ENCODE measurements around the gene PIK3R6.

The PIK3R6 gene

DNA sequence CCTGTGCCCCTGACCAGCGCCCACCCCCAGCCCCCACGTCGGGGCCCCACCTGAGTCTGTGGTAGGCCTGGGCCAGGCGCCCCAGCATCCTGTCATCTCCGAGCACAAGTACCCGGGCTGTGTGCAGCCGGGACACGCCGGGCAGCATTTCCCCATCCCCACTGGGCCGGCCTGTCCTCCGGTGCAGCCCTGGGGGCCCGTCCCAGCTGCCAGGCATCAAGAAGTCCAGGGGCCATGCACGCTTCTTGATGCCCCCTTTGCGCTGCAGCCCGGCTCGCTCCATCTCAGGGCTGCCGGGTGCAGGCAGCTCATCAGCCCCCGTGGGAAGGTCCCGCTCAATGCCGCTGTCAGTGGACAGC is 39.0 kb downstream of the PIK3R6 start:
- CTCF ChIA-PET: interaction anchor here (1.3 kb wide), 1 partner anchor 28 kb away, joined by 3 read pairs; no protein-coding TSS in a partner anchor
- no peak for DNase-seq
- H3K27me3 ChIP-seq (replicated peaks in 2 of 5; ENCODE audit: control insufficient read depth in 4 of 5, insufficient read depth in 5 of 5, low read length in 4 of 5): no peaks in the 10 kb centered on the region
- WGBS (ENCODE audit: insufficient coverage): 99% methylated on average over 18 of the region's 20 CpGs
- no peak overlapping the region for H3K4me3 ChIP-seq (ENCODE audit: control insufficient read depth in 1 of 7, extremely low read depth in 1 of 7, insufficient read depth in 4 of 7, low read depth in 2 of 7, low read length in 6 of 7)
- peaks cover 2 to 9% (median 4%) of the 10 kb centered on the region in 4 experiments for H3K36me3 ChIP-seq (ENCODE audit: control insufficient read depth in 4 of 4, insufficient read depth in 4 of 4, low read length in 3 of 4)
- no peaks in the 10 kb centered on the region for H3K4me1 ChIP-seq (ENCODE audit: control extremely low read depth in 1 of 4, control insufficient read depth in 4 of 4, insufficient read depth in 4 of 4, low read length in 3 of 4)
- peaks cover 0 to 7% (median 0%) of the 10 kb centered on the region in 5 experiments for H3K9me3 ChIP-seq (ENCODE audit: control extremely low read depth in 1 of 5, control insufficient read depth in 4 of 5, insufficient read depth in 2 of 5, low read depth in 1 of 5, low read length in 4 of 5)
- no peak overlapping the region for H3K27ac ChIP-seq (ENCODE audit: insufficient read depth in 1 of 2, low read depth in 1 of 2, low read length in 2 of 2, poor library complexity in 1 of 2, severe bottlenecking in 2 of 2)
- POLR2A ChIA-PET: no interaction called here

DNA sequence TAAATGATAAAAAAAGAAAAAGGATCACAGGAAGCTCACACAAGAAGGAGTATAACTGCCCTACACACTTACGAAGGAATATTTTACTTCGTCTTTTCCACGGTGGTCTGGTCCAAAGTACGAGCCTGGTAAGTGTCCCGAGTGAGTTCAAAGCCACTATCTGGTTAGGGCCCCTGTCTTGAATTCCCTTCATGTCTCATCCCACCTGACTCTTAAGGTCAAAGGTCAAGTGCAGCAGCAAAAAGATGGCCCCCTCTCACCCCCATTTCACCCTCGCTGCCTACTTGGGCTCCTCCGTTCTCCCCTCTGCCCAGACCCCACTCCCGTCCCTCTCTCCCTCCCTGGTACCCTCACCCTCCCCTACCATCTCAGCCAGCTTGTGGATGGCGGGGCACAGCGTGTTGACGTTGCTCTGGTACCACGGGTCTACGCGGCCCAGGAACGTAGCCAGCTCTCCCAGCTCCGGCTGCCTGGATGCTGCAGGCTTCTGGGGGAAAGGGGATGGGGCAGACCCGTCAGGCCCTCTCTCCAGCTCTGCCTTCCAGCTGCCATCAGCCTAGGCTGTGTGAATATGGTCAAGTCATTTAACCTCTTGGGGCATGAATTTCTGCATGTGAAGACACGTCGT is 40.6 kb downstream of the PIK3R6 start:
- no peak for DNase-seq
- H3K27me3 ChIP-seq (replicated peaks in 2 of 5; ENCODE audit: control insufficient read depth in 4 of 5, insufficient read depth in 5 of 5, low read length in 4 of 5): no peaks in the 10 kb centered on the region
- H3K4me3 ChIP-seq (ENCODE audit: control insufficient read depth in 1 of 7, extremely low read depth in 1 of 7, insufficient read depth in 4 of 7, low read depth in 2 of 7, low read length in 6 of 7): no peak overlapping the region
- no peak overlapping the region for H3K27ac ChIP-seq (ENCODE audit: insufficient read depth in 1 of 2, low read depth in 1 of 2, low read length in 2 of 2, poor library complexity in 1 of 2, severe bottlenecking in 2 of 2)
- peaks cover 2 to 7% (median 5%) of the 10 kb centered on the region in 4 experiments for H3K36me3 ChIP-seq (ENCODE audit: control insufficient read depth in 4 of 4, insufficient read depth in 4 of 4, low read length in 3 of 4)
- no peaks in the 10 kb centered on the region for H3K4me1 ChIP-seq (ENCODE audit: control extremely low read depth in 1 of 4, control insufficient read depth in 4 of 4, insufficient read depth in 4 of 4, low read length in 3 of 4)
- ChIA-PET CTCF (interaction anchor here (1.0 to 1.4 kb wide), 3 partner anchors 17 to 29 kb away, joined by 3 read pairs; no protein-coding TSS in a partner anchor), POLR2A (no interaction called here)
- peaks cover 0 to 7% (median 0%) of the 10 kb centered on the region in 5 experiments for H3K9me3 ChIP-seq (ENCODE audit: control extremely low read depth in 1 of 5, control insufficient read depth in 4 of 5, insufficient read depth in 2 of 5, low read depth in 1 of 5, low read length in 4 of 5)
- WGBS (ENCODE audit: insufficient coverage): 94% methylated on average over 13 of the region's 19 CpGs

DNA sequence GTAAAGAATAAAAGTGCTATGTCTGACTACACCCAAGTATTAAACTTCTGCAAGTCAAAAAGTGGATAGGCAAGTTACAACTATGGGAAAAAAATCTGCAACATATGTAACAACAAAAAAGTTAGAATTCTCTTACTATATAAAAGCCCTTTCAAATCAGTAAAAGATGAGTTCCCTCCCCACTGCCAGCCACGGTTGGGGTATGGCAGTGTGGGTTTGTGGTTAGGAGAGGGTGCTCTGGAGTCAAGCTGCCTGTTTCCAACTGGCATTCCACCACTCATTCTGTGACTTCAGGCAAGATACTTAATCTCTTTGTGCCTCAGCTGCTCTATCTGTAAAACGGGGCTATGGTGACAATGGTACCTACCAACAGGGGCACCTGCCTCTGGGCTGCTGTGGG is 41.7 kb downstream of the PIK3R6 start:
- ChIA-PET POLR2A (no interaction called here), CTCF (interaction anchor here (1.4 to 2.2 kb wide), 3 partner anchors 21 to 172 kb away, joined by 3 to 6 read pairs (median 5); no protein-coding TSS in a partner anchor)
- no CpG with 5 or more reads among the region's 2 CpGs for WGBS (ENCODE audit: insufficient coverage)

DNA sequence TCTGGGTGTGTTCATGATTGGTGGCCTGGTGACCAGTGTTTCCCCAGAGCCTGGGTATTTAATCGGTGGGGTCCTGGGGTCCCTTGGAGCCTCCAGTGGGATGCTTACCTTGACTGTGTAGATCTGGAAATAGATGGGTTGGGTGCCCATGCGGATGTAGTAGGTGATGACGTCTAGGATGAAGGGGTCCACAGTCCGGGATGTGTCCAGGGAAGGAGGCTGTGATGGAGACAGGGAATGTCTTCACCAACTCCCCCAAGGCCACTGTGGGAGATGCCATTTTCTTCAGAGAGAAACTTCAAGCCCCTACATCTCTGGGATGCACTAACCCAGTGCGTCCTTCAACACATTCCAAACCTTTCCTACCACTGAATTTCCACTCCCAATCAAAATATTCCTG is 44.2 kb downstream of the PIK3R6 start:
- WGBS (ENCODE audit: insufficient coverage): 100% methylated on average over 3 of the region's 5 CpGs
- peaks cover 0 to 7% (median 0%) of the 10 kb centered on the region in 5 experiments for H3K9me3 ChIP-seq (ENCODE audit: control extremely low read depth in 1 of 5, control insufficient read depth in 4 of 5, insufficient read depth in 2 of 5, low read depth in 1 of 5, low read length in 4 of 5)
- DNase-seq: no peak
- no peak overlapping the region for H3K4me3 ChIP-seq (ENCODE audit: control insufficient read depth in 1 of 7, extremely low read depth in 1 of 7, insufficient read depth in 4 of 7, low read depth in 2 of 7, low read length in 6 of 7)
- no peaks in the 10 kb centered on the region for H3K27me3 ChIP-seq (replicated peaks in 2 of 5; ENCODE audit: control insufficient read depth in 4 of 5, insufficient read depth in 5 of 5, low read length in 4 of 5)
- no peak overlapping the region for H3K27ac ChIP-seq (ENCODE audit: insufficient read depth in 1 of 2, low read depth in 1 of 2, low read length in 2 of 2, poor library complexity in 1 of 2, severe bottlenecking in 2 of 2)
- no peaks in the 10 kb centered on the region for H3K4me1 ChIP-seq (ENCODE audit: control extremely low read depth in 1 of 4, control insufficient read depth in 4 of 4, insufficient read depth in 4 of 4, low read length in 3 of 4)
- H3K36me3 ChIP-seq (ENCODE audit: control insufficient read depth in 4 of 4, insufficient read depth in 4 of 4, low read length in 3 of 4): peaks cover 2 to 6% (median 4%) of the 10 kb centered on the region in 4 experiments
- POLR2A ChIA-PET: no interaction called here
- CTCF ChIA-PET: no interaction called here

More for the DNA sequence above, 41.7 kb downstream of the PIK3R6 start:
- Histone ChIP-seq H3K4me3 (ENCODE audit: control insufficient read depth in 1 of 7, extremely low read depth in 1 of 7, insufficient read depth in 4 of 7, low read depth in 2 of 7, low read length in 6 of 7) (no peak overlapping the region), H3K36me3 (ENCODE audit: control insufficient read depth in 4 of 4, insufficient read depth in 4 of 4, low read length in 3 of 4) (peaks cover 2 to 6% (median 3%) of the 10 kb centered on the region in 4 experiments), H3K27me3 (replicated peaks in 2 of 5; ENCODE audit: control insufficient read depth in 4 of 5, insufficient read depth in 5 of 5, low read length in 4 of 5) (no peaks in the 10 kb centered on the region), H3K4me1 (ENCODE audit: control extremely low read depth in 1 of 4, control insufficient read depth in 4 of 4, insufficient read depth in 4 of 4, low read length in 3 of 4) (no peaks in the 10 kb centered on the region), H3K9me3 (ENCODE audit: control extremely low read depth in 1 of 5, control insufficient read depth in 4 of 5, insufficient read depth in 2 of 5, low read depth in 1 of 5, low read length in 4 of 5) (peaks cover 0 to 7% (median 0%) of the 10 kb centered on the region in 5 experiments), H3K27ac (ENCODE audit: insufficient read depth in 1 of 2, low read depth in 1 of 2, low read length in 2 of 2, poor library complexity in 1 of 2, severe bottlenecking in 2 of 2) (no peak overlapping the region)
- peak in 1 of 3 donors; percentile 10 for DNase-seq

DNA sequence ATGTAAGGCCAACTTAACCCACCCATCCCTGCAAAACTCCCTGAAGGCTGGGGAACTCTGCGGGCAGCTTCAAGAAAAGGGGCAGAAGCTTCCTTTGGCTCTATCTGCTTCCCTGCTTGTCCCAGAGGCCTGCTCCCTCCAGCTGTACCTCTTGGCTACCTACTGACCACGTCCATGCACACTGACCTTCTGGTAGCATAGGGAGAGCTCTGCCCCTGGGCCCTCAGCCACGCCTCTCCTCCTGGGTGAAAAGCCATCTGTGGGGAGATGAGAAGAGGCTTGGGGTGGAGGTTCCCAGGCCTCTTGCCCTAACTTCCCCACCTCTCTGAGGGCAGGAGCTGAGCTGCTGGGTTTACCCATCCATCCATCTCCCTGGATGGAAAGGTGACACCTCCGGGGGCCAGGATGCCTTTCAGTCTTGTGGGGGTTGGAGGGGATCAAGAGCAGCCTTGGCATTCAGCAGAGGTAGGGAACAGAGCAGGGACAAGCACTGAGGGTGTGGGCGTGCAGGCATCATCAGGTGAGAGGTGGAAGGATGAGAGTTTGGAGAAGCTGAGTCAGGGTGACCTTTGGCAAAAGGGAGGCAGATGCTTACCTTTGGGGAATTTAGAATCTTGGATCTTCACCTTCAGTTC is 45.0 kb downstream of the PIK3R6 start:
- Histone ChIP-seq H3K4me3 (ENCODE audit: control insufficient read depth in 1 of 7, extremely low read depth in 1 of 7, insufficient read depth in 4 of 7, low read depth in 2 of 7, low read length in 6 of 7) (no peak overlapping the region), H3K9me3 (ENCODE audit: control extremely low read depth in 1 of 5, control insufficient read depth in 4 of 5, insufficient read depth in 2 of 5, low read depth in 1 of 5, low read length in 4 of 5) (peaks cover 0 to 7% (median 0%) of the 10 kb centered on the region in 5 experiments), H3K36me3 (ENCODE audit: control insufficient read depth in 4 of 4, insufficient read depth in 4 of 4, low read length in 3 of 4) (peaks cover 2 to 6% (median 5%) of the 10 kb centered on the region in 4 experiments), H3K27ac (ENCODE audit: insufficient read depth in 1 of 2, low read depth in 1 of 2, low read length in 2 of 2, poor library complexity in 1 of 2, severe bottlenecking in 2 of 2) (no peak overlapping the region), H3K4me1 (ENCODE audit: control extremely low read depth in 1 of 4, control insufficient read depth in 4 of 4, insufficient read depth in 4 of 4, low read length in 3 of 4) (no peaks in the 10 kb centered on the region), H3K27me3 (replicated peaks in 2 of 5; ENCODE audit: control insufficient read depth in 4 of 5, insufficient read depth in 5 of 5, low read length in 4 of 5) (no peaks in the 10 kb centered on the region)
- 92% methylated on average over 3 of the region's 5 CpGs for WGBS (ENCODE audit: insufficient coverage)
- CTCF ChIA-PET: no interaction called here
- POLR2A ChIA-PET: no interaction called here
- DNase-seq: no peak

DNA sequence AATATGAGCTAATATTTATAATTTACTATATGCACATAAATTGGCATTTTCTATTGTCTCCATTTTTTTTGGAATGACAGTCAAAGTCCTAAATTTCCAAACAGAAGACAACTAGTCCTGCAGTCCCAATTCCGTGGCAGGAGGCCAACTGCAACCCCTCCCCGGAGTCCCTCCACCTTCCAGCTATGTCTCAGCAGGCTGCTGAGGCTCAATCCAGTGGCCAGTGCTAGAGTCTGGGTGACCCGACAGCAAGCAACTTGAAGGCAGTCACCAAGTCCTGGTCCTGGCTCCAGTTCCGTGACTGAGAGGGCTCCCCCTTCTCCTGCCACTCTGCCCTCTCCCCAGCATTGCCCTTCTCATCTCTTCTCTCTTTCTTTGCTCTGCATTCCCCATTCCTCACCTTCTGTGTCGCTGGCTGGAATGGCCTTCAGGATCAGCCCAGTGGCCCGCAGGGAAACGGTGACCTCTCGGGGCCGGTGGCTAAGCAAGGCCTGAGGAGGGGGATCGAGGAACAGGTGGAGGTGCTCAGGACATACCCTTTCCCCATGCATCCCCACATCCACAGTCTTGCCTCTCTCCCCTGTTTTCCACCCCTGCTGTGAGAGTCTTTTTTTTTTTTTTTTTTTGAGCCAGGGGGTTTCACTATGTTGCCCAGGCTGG is 45.9 kb downstream of the PIK3R6 start:
- peaks cover 2 to 6% (median 4%) of the 10 kb centered on the region in 4 experiments for H3K36me3 ChIP-seq (ENCODE audit: control insufficient read depth in 4 of 4, insufficient read depth in 4 of 4, low read length in 3 of 4)
- no peak overlapping the region for H3K4me3 ChIP-seq (ENCODE audit: control insufficient read depth in 1 of 7, extremely low read depth in 1 of 7, insufficient read depth in 4 of 7, low read depth in 2 of 7, low read length in 6 of 7)
- DNase-seq: no peak
- 96% methylated on average over 7 of the region's 10 CpGs for WGBS (ENCODE audit: insufficient coverage)
- ChIA-PET CTCF (no interaction called here), POLR2A (no interaction called here)
- peaks cover 0 to 7% (median 0%) of the 10 kb centered on the region in 5 experiments for H3K9me3 ChIP-seq (ENCODE audit: control extremely low read depth in 1 of 5, control insufficient read depth in 4 of 5, insufficient read depth in 2 of 5, low read depth in 1 of 5, low read length in 4 of 5)
- no peak overlapping the region for H3K27ac ChIP-seq (ENCODE audit: insufficient read depth in 1 of 2, low read depth in 1 of 2, low read length in 2 of 2, poor library complexity in 1 of 2, severe bottlenecking in 2 of 2)
- no peaks in the 10 kb centered on the region for H3K27me3 ChIP-seq (replicated peaks in 2 of 5; ENCODE audit: control insufficient read depth in 4 of 5, insufficient read depth in 5 of 5, low read length in 4 of 5)
- H3K4me1 ChIP-seq (ENCODE audit: control extremely low read depth in 1 of 4, control insufficient read depth in 4 of 4, insufficient read depth in 4 of 4, low read length in 3 of 4): no peaks in the 10 kb centered on the region
